Measurements from ENCODE around the gene RAB22A.
A peak's percentile ranks its signal among the peaks of the same experiment; 100 is the strongest.

Gene RAB22A

DNA sequence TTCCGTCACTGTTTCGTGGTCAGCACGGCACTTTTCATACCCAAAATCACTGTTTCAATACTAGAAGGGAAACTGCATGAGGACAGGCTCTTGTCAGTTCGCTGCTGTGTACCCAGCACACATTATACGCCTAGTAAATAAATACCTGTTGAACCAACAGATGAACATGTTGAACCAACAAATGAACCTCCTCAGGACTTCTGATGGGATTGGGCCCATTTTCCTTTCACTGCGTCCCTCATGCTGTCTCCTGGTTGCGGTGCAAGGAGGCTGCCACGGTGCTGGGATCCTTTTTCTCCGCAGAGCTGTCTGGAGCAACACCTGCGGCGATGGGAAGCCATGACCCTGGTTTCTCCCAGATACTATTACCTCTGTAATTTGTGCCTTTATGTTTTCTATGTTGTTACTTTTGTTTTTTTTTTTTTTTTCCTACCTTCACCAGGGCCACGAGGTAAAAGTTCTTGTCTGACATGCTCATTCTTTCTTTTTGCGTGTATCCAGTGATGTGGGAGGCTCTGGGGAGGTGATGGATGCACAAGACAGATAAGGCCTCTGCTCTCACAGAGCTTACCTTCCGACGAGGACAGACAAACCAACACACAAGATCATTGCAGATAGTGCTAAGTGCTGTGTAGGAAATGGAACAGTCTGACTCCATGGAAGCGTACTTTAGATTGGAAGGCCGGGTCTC, 80.6 kb downstream of the RAB22A start:
- Histone ChIP-seq H3K4me3 (ENCODE audit: low read depth in 1 of 2, low read length in 2 of 2) (peak overlapping the region; percentile 61 to 83), H3K36me3 (ENCODE audit: insufficient read depth, low read length) (peaks cover 37% of the 10 kb centered on the region), H3K79me2 (ENCODE audit: insufficient read depth, low read length) (peaks cover 60% of the 10 kb centered on the region), H3K4me1 (ENCODE audit: insufficient read depth, low read length) (peaks cover 43% of the 10 kb centered on the region), H3K4me2 (ENCODE audit: insufficient read depth, low read length) (peak overlapping the region; percentile 87), H2AFZ (ENCODE audit: low read depth, low read length) (0 out of 2 replicates have a peak overlapping the region, but pooled peaks have one; percentile 97), H3K27ac (ENCODE audit: low read length) (peak overlapping the region; percentile 94), H3K9ac (ENCODE audit: low read depth, low read length) (peak overlapping the region; percentile 97), H3K27me3 (ENCODE audit: insufficient read depth, low read length, poor library complexity) (no peaks in the 10 kb centered on the region), H3K9me3 (ENCODE audit: insufficient read depth, low read length, severe bottlenecking) (peaks cover 3% of the 10 kb centered on the region), H4K20me1 (ENCODE audit: insufficient read depth, low read length) (peaks cover 54% of the 10 kb centered on the region)
- TF ChIP-seq, protein P1, sequence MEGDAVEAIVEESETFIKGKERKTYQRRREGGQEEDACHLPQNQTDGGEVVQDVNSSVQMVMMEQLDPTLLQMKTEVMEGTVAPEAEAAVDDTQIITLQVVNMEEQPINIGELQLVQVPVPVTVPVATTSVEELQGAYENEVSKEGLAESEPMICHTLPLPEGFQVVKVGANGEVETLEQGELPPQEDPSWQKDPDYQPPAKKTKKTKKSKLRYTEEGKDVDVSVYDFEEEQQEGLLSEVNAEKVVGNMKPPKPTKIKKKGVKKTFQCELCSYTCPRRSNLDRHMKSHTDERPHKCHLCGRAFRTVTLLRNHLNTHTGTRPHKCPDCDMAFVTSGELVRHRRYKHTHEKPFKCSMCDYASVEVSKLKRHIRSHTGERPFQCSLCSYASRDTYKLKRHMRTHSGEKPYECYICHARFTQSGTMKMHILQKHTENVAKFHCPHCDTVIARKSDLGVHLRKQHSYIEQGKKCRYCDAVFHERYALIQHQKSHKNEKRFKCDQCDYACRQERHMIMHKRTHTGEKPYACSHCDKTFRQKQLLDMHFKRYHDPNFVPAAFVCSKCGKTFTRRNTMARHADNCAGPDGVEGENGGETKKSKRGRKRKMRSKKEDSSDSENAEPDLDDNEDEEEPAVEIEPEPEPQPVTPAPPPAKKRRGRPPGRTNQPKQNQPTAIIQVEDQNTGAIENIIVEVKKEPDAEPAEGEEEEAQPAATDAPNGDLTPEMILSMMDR (IDR thresholded peaks at IDR 0.05; ENCODE audit: borderline replicate concordance, extremely low read depth, low read length, poor library complexity, severe bottlenecking): no peak
- no peak for TF ChIP-seq EZH2 (IDR thresholded peaks at IDR 0.05; ENCODE audit: borderline replicate concordance, low read depth, low read length, severe bottlenecking)
- no peak for DNase-seq
- ATAC-seq (ENCODE audit: insufficient read depth, low read depth): no peak

DNA sequence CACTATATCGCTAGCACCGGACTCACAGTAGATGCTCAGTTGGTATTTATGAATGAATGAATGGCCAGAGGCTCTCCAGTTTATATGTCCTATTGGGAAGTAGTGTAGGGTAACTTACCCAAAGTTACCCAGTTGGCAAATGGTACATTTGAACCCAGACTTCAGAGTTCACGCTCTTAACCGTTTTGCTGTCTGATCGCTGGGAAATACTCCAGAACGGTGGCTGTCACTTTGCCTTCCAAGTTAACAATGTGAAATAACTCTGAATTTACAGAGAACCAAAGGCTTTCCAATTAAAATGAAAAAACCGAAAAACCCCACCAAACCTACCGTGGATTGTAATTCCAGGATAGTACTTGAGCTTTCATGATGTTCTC, 81.1 kb downstream of the RAB22A start:
- Histone ChIP-seq H3K4me3 (ENCODE audit: low read depth in 1 of 2, low read length in 2 of 2) (peak overlapping the region; percentile 61 to 83; a peak in 3 of 4 replicates), H3K27ac (ENCODE audit: low read length) (peak overlapping the region; percentile 49; the same call in 1 of the 2 replicates), H3K27me3 (ENCODE audit: insufficient read depth, low read length, poor library complexity) (no peaks in the 10 kb centered on the region), H2AFZ (ENCODE audit: low read depth, low read length) (no peak overlapping the region), H3K36me3 (ENCODE audit: insufficient read depth, low read length) (peaks cover 39% of the 10 kb centered on the region), H4K20me1 (ENCODE audit: insufficient read depth, low read length) (peaks cover 58% of the 10 kb centered on the region), H3K9me3 (ENCODE audit: insufficient read depth, low read length, severe bottlenecking) (peaks cover 3% of the 10 kb centered on the region), H3K9ac (ENCODE audit: low read depth, low read length) (peak overlapping the region; percentile 97), H3K79me2 (ENCODE audit: insufficient read depth, low read length) (peaks cover 65% of the 10 kb centered on the region), H3K4me2 (ENCODE audit: insufficient read depth, low read length) (peak overlapping the region; percentile 87), H3K4me1 (ENCODE audit: insufficient read depth, low read length) (peaks cover 43% of the 10 kb centered on the region)
- ATAC-seq (ENCODE audit: insufficient read depth, low read depth) (no peak), DNase-seq (no peak)
- no peak for TF ChIP-seq EZH2 (IDR thresholded peaks at IDR 0.05; ENCODE audit: borderline replicate concordance, low read depth, low read length, severe bottlenecking)
- TF ChIP-seq, protein P1 (IDR thresholded peaks at IDR 0.05; ENCODE audit: borderline replicate concordance, extremely low read depth, low read length, poor library complexity, severe bottlenecking): no peak

DNA sequence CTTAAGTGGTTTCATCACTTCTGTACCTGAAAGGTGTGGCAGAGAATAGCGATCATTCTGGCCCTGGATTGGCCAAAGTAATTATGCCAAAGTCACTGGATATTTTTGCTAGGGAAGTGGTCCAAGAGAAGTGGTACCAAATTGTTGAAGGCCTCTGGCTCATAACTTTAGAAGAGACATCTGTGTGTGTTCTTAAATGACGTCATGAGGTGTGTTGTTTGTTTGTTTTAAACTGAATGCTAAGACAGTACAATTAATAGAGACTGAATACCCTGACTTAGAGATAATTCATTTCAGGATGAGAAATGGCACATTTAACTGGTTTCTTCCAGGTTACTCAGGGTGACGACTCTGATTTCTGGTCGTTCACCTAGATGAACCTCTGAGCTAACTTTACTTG, 82.8 kb downstream of the RAB22A start:
- no peak for ATAC-seq (ENCODE audit: insufficient read depth, low read depth)
- Histone ChIP-seq H3K4me2 (ENCODE audit: insufficient read depth, low read length) (peak overlapping the region; percentile 87; the same call in 1 of the 2 replicates), H3K4me3 (ENCODE audit: low read depth in 1 of 2, low read length in 2 of 2) (peak overlapping the region in 1 of 2 experiments; percentile 18; a peak in 1 of 4 replicates), H3K27me3 (ENCODE audit: insufficient read depth, low read length, poor library complexity) (no peaks in the 10 kb centered on the region), H4K20me1 (ENCODE audit: insufficient read depth, low read length) (peaks cover 72% of the 10 kb centered on the region), H3K4me1 (ENCODE audit: insufficient read depth, low read length) (peaks cover 43% of the 10 kb centered on the region), H3K9me3 (ENCODE audit: insufficient read depth, low read length, severe bottlenecking) (peaks cover 3% of the 10 kb centered on the region), H3K79me2 (ENCODE audit: insufficient read depth, low read length) (peaks cover 81% of the 10 kb centered on the region), H3K27ac (ENCODE audit: low read length) (no peak overlapping the region), H3K9ac (ENCODE audit: low read depth, low read length) (no peak overlapping the region), H2AFZ (ENCODE audit: low read depth, low read length) (no peak overlapping the region), H3K36me3 (ENCODE audit: insufficient read depth, low read length) (peaks cover 39% of the 10 kb centered on the region)
- TF ChIP-seq, protein P1 (IDR thresholded peaks at IDR 0.05; ENCODE audit: borderline replicate concordance, extremely low read depth, low read length, poor library complexity, severe bottlenecking): no peak
- no peak for TF ChIP-seq EZH2 (IDR thresholded peaks at IDR 0.05; ENCODE audit: borderline replicate concordance, low read depth, low read length, severe bottlenecking)
- no peak for DNase-seq

Data from DND-41 (cell line).